Muscle of arm (tissue), 14 donors: ENCODE data around the gene LPAR3. TPM values are rescaled to one million over a fixed set of nuclear protein-coding genes. Genes with fewer than 3 reads are reported as not detected.
"Not testable (repeated sequence)": the region's sequence is repeated elsewhere in the genome, so short reads cannot be mapped to it uniquely, and the experiment has no call there.

Experiments
- DNase-seq: peaks from one replicate; pipeline ENCODE4 v3.0.0-alpha.2; 2013
- long read RNA-seq, 11 donors: transcript quantifications; one replicate each; lab custom pipeline, GENCODE V29; 2026
- polyA plus RNA-seq, 12 donors: library from polyadenylated mRNA; unstranded; fragments of 120-200 nt; gene quantifications; one replicate each; pipeline ENCODE4 v1.2.1, GENCODE V29; 2013; ENCODE audit not compliant: insufficient read length in 12 of 12

The LPAR3 gene
- 1 to 10 TPM in 1 of 12 donors, under 1 TPM in 8, not detected in 3; 0.07 to 1.7 (median 0.18) TPM for polyA plus RNA-seq
- long read RNA-seq, donor 1, partial matches to known transcripts = 0 of 2 reads
- long read RNA-seq, donor 1, other reads (novel, unspliced or antisense) = 0 of 2 reads
- long read RNA-seq, donor 2 = 0 reads
- long read RNA-seq, donor 3 = 0 reads
- long read RNA-seq, donor 4 = 0 reads
- long read RNA-seq, donor 5 = 0 reads
- long read RNA-seq, donor 6 = 0 reads
- long read RNA-seq, donor 7 = 0 reads
- long read RNA-seq, donor 8 = 0 reads
- long read RNA-seq, donor 9, partial matches to known transcripts = 0 of 1 reads
- long read RNA-seq, donor 9, other reads (novel, unspliced or antisense) = 0 of 1 reads
- long read RNA-seq, donor 10 = 0 reads
- long read RNA-seq, donor 11 = 0 reads

DNA sequence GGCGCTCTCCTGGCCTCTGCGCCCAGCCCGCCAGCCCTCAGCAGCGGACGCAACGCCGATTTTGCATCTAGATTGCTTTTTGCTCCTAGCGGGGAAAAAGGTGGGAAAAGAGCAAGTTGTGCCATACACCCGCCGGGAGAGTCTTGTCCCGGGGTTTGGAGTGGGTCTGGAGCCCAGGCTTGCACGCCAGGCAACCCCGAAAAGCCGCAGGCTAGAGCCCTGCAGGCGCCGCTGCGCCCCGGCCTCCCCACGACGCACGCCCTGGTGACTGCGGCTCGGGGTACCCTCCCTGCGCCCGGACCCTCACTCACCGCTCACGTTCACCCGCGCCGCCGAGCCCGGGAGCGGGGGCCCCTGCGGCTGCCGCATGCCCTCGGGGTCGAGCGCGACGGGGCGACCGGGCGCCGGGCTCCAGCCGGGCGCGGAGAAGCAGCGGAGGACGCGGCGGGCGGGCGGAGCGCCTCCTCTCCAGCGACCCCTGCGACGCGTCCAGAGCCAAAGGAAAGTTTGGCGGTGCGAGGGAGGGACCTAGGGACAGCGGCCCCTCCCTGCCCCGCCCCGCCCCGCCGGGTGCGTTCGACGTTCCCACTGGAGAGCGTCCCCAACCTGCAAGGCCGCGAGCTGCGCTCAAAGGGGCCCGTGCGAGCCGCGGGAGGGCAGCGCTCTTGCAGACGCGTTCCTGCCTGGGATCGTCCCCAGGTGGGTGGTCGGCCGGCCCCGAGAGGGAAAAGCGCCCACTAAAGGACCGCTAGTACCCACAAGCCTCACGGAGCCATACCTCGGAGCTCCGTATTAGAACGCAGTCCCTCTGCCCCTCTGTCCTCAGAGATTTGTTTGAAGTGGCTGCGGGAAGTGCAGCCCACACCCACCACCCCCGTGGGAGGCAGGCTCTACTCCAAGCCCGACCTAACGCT is at the start of gene LPAR3:
TSS of gene LPAR3 (minus strand) at position 502 of the 914 bp plus-strand sequence. CDS start 27,086 bp downstream, outside the sequence.
- no peak for DNase-seq

DNA sequence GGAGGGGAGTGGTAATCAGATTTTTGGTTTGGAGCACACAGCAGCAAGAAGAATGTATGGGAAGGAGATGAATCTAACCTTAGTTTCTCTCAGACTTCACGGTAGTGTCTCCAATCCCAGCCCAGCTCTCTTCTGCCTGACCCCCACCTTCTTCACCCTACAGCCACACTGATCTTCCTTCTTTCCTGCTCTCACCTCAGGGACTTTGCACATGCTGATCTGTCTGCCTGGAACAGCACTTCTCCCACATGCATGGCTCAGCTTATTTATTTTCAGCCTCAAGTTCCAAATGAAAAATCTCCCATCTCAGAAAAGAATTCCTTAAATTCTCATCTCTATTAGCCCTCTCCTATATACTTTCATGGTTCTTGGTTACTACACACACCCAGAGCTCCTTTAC is 48.8 kb upstream of the LPAR3 start:
- DNase-seq = no peak

DNA sequence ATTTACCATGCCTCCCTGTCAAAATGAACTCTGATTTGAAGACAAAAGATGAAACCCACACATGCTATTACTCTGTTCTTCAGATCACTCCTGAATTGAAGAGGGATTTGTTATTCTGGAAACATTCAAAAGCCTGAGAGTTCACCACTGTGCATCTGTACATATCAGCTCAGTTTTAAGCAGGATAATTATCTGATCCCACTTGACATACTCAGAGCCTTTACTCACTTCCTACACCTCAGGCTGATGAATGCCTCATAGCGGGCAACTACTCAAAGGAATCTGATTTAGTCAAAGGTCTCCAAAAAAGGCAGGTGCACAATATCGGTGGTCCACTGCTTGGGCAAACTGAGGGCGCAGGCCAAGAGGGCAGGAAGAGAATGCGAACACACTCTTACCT is 47.5 kb upstream of the LPAR3 start:
- DNase-seq = no peak

DNA sequence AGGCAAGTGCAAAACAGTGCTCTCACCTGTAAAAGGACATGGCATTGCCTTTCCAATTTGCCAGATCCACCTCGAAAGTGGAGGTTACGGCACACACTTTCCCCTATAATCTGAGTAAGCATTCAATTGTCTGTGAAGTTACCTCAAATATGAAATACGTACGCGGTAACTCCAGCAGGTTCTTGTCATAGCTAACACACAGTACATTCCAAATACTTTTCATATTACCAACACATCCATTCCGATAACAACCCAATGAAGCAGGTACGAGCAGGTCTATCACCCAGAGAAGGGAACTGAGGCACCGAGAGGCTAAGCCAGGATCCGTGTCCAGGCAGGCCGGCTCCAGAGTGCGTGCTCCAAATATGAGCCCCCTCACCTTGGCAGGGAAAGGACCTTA is 46.8 kb upstream of the LPAR3 start:
- DNase-seq = no peak

DNA sequence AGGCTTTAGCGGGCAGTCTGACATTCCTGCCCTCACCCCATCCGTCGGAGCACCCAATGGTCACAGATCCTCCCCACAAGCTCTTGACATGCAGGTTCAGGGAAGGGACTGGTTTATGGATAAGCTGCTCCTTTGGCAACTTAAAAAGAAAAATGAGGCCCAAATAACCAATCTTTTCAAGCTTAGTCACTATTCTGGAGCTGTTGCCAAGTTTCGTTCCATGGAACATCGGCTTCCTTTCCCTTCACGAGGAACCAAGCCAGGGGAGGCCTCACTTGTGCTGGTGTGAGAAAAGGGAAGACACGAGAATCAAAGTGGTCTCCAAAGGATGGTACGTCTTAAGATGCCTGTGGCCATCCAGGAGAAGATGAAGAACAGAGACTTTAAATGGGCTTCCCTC is 46.1 kb upstream of the LPAR3 start:
- no peak for DNase-seq

DNA sequence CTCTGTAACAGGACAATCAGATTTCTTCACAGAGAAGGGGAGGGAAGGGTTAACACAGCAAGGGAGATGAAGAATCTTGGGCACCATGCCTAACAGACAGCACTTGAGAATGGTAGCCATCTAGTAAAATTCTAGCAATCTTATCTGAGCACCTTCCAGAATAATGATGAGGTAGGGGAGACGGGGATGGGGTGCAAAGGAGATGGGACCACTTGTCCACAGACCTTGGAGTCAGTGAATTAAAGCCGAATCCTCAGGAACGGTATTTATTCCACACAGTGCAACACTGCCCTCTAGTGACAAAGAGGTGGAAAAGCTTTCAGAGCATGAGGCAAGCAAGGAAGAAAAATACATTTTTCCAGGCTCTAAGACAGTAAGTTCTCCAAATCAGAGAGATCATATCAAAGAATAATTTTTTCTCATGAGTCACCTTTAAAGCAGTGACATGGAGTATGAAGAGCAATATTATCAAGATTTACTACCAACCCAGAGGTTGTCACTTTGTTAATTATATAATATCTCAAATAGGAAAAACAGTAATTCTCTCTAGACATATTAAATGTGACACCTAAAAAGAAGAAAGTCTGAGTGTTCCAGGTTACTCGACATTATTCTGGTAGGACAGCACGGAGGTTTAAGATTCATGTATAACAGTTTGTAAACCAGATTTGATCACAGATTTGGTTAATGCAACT is 43.3 kb upstream of the LPAR3 start:
- DNase-seq = peak; percentile 68

DNA sequence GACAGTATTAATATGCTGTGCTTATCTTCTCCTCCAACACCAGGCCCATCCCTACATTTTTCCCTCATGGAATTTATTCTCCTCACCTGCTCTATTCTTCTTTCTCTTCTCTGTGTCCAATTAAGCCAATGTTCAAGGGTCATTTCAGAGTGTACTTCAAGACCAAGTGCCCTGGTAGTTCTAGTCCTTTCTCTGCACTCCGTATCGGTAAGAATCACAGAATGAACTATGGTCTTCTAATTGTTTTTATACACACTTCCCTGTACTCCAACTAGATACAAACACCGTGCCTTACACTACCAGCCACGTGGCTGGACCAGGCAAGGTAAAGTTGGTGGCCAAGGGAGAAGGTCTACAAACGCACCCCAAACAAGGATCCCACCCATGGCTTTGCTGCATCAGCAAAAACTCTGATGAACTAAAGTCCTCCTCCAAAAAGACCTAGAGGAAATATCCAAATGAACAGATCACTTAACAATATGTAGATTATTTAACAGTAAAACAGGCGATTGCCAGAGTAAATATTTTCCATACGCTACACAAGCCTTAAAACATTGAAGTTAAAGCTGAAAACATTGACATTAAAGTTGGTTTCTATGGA is 40.1 kb upstream of the LPAR3 start:
- no peak for DNase-seq

- no peak for DNase-seq
These were observed 37.8 kb upstream of the LPAR3 start for GRCh38 chr1:84930831-84931230.

DNA sequence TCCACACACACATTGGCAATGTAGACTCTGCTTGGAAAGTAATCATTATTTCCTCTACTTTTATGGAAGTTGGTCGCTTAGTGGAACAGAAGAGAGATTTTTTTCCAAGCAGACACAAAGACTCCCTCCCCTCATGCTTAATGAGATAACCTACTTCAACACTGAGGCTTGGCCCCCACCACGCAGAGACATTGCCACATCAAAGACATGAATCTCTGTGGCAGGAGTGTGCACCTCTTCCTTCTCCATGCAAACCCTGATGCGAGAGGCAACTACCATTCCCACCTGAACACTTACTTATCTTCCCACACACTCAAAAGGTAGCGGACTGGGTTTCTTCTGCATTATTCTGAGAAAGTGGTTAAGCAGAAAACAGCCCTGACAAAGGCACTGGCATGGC is 37.3 kb upstream of the LPAR3 start:
- DNase-seq = no peak

DNA sequence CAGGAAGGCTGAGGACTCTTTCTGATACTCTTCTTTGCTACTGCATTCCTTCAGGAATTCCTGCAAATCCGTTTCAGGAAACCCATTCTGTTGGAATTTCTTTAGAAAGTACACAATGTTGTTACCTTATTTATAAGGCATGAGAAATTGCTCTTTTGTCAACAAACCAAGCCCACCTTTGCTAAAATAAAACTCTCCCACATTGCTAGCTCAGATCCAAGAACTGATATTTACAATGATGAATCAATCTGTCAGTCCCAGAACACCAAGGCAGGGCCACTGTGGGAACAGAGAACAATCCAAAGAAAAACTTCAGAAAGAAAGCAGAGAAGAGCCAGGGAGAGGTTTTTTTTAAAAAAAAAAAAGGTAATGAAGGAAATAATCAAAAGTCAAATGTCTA is 36.6 kb upstream of the LPAR3 start:
- no peak for DNase-seq

GRCh38 chr1:84928979-84929378 is 36.0 kb upstream of the LPAR3 start:
- no peak for DNase-seq

DNA sequence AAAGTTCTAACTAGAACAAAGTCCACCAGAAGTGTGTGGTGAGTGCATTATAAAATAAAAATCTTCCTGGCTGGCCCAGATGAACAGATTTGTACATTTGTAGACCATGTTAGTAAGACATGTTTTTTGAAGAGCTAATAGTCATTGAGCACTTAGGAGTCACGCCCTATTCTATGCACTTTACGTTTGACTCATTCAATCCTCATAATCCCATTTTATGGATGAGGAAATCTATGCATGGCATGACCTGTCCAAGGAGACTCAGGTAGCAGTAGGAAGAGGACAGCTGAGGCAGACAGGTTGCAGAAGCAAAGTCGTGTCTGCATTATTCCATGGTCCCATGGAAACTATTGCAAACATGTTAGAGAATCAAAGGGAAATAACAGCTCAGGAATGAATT is 30.3 kb upstream of the LPAR3 start:
- no peak for DNase-seq

DNA sequence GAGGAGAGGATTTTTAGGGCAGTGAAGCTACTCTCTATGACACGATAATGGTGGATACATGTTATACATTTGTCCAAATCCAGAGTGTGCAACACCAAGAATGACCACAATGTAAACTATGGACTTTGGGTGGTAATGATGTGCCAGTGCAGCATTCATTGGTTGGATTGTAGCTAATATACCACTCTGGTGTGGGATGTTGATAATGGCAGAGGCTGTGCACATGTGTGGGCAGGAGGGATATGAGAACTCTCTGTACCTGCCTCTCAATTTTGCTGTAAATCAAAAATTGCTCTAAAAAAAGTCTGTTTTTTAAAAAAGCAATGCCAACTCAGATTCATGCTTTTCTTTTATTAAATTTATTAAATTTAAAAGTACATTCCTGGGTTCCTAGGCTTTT is 27.2 kb upstream of the LPAR3 start:
- no peak for DNase-seq

DNA sequence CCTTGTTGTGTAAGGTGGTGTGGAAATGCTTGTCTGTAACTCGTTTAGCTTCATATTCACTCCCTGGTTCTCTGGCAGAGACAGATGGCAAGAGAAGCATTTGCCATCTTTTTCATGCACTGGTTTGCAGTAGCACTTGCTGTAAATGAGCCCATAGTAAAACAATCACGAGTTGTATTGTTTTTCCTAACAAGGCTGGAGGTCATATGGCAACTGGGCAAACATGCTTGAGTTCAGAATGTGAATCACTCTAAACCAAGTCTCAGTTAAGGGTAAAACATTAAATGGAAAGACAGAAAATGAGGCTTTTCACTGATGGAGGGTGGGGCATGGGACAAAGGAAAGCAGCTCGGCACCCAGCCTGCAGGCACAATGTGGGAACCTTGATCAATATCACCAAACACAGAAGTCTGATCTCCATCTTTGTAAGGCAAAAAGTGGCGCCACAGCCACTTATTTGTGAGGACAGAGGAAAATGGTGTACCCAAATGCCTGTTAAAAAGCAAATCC is 26.5 kb upstream of the LPAR3 start:
- no peak for DNase-seq

GRCh38 chr1:84918726-84919336 is 25.8 kb upstream of the LPAR3 start:
- no peak for DNase-seq

DNA sequence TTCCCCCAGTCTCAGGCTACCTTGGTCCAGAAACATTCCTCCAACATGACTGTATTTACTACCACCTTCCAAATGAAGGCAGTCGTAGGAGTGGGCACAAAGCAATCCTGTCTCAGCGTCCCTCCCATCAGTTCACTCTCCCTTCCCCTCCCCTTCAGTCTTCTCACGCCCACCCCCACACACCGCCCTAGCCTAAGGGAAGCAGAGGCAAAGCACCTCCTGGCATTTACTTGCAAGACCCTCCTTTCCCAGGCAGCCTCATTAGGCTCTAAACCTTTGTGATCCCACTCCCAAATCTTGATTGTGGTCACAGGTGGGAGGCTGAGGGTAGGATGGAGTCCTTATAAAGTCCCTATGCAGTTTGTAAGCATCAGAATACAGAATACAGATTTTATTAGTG is 23.9 kb upstream of the LPAR3 start:
- DNase-seq = no peak

- DNase-seq = no peak
These were observed 20.5 kb upstream of the LPAR3 start for GRCh38 chr1:84913555-84913892.

DNA sequence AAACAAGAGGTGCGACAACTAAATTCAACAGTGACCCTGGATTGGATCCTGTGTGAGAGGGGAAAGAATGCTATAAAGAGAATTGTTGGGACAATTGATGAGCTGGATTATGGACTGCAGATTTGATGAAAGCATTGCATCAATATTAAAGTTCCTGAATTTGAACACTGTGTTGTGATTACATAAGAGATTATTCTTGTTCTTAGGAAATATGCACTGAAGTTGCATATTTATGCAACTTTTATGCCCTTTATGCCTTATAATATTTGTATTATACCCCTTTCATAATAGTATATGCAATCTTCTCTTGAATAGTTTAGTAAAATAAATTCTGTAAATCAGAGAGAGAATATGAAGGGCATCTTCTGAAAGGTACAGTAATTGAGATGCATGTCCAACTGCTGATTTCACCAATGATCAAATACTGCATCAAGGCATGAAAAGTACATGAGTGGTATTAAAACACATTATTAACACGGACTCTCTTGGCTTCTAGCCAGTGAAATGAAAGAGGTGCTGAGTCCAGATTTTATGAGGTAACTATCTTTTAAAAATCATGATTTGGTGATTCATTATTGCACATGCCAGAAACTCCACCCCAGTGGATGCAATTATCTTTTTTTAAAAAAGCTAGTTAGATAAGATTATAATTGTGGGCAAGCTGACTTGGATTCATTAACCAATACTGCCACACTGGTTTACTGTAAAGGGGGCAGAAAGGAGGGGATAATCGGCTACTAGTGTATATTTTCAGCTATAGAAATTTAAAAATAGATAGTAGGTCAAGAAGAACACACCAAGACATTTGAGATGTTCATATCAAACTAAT is 19.9 kb upstream of the LPAR3 start:
- DNase-seq = no peak

DNA sequence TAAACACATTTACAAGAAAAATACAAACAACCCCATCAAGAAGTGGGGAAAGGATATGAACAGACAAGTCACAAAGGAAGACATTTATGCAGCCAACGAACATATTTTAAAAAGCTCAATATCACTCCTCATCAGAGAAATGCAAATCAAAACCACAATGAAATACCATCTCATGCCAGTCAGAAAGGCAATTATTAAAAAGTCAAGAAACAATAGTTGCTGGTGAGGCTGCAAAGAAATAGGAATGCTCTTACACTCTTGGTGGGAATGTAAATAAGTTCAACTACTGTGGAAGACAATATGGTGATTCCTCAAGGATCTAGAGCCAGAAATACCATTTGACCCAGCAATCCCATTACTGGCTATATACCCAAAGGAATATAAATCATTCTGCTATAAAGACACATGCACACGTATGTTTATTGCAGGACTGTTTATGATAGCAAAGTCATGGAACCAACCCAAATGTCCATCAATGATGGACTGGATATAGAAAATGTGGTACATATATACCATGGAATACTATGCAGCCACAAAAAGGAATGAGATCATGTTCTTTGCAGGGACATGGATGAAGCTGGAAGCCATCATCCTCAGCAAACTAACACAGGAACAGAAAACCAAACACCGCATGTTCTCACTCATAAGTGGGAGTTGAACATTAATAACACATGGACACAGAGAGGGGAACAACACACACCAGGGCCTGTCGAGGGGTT is 15.9 kb upstream of the LPAR3 start:
- not testable (repeated sequence) for DNase-seq
